Activated B cell treated with CpG ODN at 0.5 μM for 24 hours (primary cell): Measurements from ENCODE around the gene ZNF701. TPM values are rescaled to one million over a fixed set of nuclear protein-coding genes. Genes with fewer than 3 reads are reported as not detected.

Experiments
- ATAC-seq: fragments of 200-7000 bp; cut with Tn5 transposase; one replicate; pipeline ENCODE4 v1.10.0; 2021; ENCODE audit warnings: low read depth, mild to moderate bottlenecking, moderate library complexity
- CTCF ChIA-PET: fragments of 350-600 bp; sonication (Branson Sonifier 250); formaldehyde crosslinking; loops from one replicate; lab custom pipeline; 2021; ENCODE audit warnings: antibody characterized with exemption; lab: Charles Lee
- POLR2A ChIA-PET: fragments of 350-600 bp; sonication (Branson Sonifier 250); formaldehyde crosslinking; loops from one replicate; lab custom pipeline; 2021; ENCODE audit warnings: antibody characterized with exemption; lab: Charles Lee
- DNase-seq: peaks from one replicate; pipeline ENCODE4 v3.0.0; 2022
- H3K27ac Mint-ChIP-seq: one replicate; pipeline ENCODE4 v1.8.0; 2020; ENCODE audit warnings: mixed read lengths
- H3K27me3 Mint-ChIP-seq: one replicate; pipeline ENCODE4 v1.8.0; 2021; ENCODE audit warnings: mixed read lengths
- H3K36me3 Mint-ChIP-seq: one replicate; pipeline ENCODE4 v1.8.0; 2021; ENCODE audit warnings: low read depth, mixed read lengths
- H3K4me1 Mint-ChIP-seq: one replicate; pipeline ENCODE4 v1.8.0; 2021; ENCODE audit warnings: mixed read lengths
- H3K4me3 Mint-ChIP-seq: one replicate; pipeline ENCODE4 v1.8.0; 2020; ENCODE audit warnings: mild to moderate bottlenecking, mixed read lengths
- H3K9me3 Mint-ChIP-seq: one replicate; pipeline ENCODE4 v1.8.0; 2020; ENCODE audit warnings: mixed read lengths
- intact Hi-C: fragments of 100-400 bp; cut with micrococcal nuclease; formaldehyde crosslinking; loops from one replicate; pipeline ENCODE4 v1.15.1; 2024
- total RNA-seq: library from RNA; stranded (reverse); gene quantifications from 2 replicates; pipeline ENCODE4 v1.2.3, GENCODE V29; 2022
- TF ChIP-seq, protein P1 (sequence below): fragments of 200-600 bp; IDR thresholded peaks from one replicate; pipeline ENCODE4 v1.8.0; 2022; ENCODE audit warnings: antibody characterized with exemption, mild to moderate bottlenecking

ZNF701 gene
- total RNA-seq, 1 donor from 2014 or later = 30.6 TPM

DNA sequence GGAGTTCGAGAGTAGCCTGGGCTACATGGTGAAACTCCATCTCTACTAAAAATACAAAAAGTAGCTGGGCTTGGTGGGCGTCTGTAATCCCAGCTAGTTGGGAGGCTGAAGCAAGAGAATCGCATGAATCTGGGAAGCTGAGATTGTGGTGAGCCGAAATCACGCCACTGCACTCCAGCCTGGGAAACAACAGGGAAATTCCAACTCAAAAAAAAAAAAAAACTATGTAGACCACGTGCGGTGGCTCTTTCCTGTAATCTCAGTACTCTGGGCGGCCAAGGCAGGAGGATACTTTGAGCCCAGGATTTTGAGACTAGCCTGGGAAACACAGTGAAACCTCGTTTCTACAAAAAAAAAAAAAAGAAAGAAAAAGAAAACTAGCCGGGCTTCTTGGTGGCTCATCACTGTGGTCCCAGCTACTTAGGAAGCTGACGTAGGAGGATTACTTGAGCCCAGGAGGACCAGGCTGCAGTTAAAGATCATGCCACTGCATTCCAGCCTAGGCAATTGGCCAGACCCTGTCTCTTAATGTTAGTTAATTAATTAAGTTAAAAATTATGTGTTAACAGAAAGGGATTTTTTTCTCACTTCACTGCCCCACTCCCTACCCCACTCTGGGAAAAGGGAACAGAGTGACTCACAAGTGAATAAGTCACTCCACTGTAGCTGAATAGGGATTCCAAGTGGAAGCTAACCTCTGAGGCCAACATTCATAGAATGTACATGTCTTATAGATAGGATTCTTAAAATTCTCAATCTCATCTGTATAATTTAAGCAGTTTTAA lies 65.9 kb downstream of the ZNF701 start:
- DNase-seq (no peak), ATAC-seq (no peak)
- Mint-ChIP-seq H3K9me3 (peaks cover 2% of the 10 kb centered on the region), H3K27ac (no peak overlapping the region), H3K36me3 (peaks cover 40% of the 10 kb centered on the region), H3K27me3 (no peaks in the 10 kb centered on the region), H3K4me1 (peaks cover 15% of the 10 kb centered on the region), H3K4me3 (peak overlapping the region; percentile 95)
- TF ChIP-seq, protein P1, sequence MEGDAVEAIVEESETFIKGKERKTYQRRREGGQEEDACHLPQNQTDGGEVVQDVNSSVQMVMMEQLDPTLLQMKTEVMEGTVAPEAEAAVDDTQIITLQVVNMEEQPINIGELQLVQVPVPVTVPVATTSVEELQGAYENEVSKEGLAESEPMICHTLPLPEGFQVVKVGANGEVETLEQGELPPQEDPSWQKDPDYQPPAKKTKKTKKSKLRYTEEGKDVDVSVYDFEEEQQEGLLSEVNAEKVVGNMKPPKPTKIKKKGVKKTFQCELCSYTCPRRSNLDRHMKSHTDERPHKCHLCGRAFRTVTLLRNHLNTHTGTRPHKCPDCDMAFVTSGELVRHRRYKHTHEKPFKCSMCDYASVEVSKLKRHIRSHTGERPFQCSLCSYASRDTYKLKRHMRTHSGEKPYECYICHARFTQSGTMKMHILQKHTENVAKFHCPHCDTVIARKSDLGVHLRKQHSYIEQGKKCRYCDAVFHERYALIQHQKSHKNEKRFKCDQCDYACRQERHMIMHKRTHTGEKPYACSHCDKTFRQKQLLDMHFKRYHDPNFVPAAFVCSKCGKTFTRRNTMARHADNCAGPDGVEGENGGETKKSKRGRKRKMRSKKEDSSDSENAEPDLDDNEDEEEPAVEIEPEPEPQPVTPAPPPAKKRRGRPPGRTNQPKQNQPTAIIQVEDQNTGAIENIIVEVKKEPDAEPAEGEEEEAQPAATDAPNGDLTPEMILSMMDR = no peak
- ChIA-PET POLR2A (interaction anchor here (0.7 kb wide), 2 partner anchors 14 to 1484 kb away, joined by 5 to 6 read pairs; no protein-coding TSS in a partner anchor), CTCF (no interaction called here)
- intact Hi-C loops = loop anchor here (5.0 to 10.0 kb wide), 2 partner anchors 1199 to 1466 kb away; partner anchors contain the start of genes NDUFA3 and OSCAR

Other genes starting within 250 kb of the ZNF701 start
- gene ZNF610, start 234.0 kb upstream of the ZNF701 start, total RNA-seq = 1.1 and 2.0 TPM in 2 replicates
- 28.0 and 29.5 TPM in 2 replicates for gene ZNF880, start 200.4 kb upstream of the ZNF701 start, total RNA-seq
- gene ZNF528, start 172.4 kb upstream of the ZNF701 start, total RNA-seq = 29.8 and 40.3 TPM in 2 replicates
- gene ZNF534, start 141.1 kb upstream of the ZNF701 start, total RNA-seq = 0.16 TPM in 1 of 2 replicates, not detected in the other
- 2.6 and 2.8 TPM in 2 replicates for gene ZNF578, start 116.7 kb upstream of the ZNF701 start, total RNA-seq
- gene ZNF808, start 42.6 kb upstream of the ZNF701 start, total RNA-seq = 31.1 and 33.7 TPM in 2 replicates
- gene ZNF83, start 68.1 kb downstream of the ZNF701 start, total RNA-seq = 42.3 and 49.4 TPM in 2 replicates
- gene ZNF611, start 164.8 kb downstream of the ZNF701 start, total RNA-seq = 33.5 and 41.9 TPM in 2 replicates
- 25.2 and 30.5 TPM in 2 replicates for gene ZNF600, start 216.5 kb downstream of the ZNF701 start, total RNA-seq